ENCODE measurements around the gene TXNDC2. TPM values are rescaled to one million over a fixed set of nuclear protein-coding genes. Genes with fewer than 3 reads are reported as not detected.

Gene TXNDC2
- total and polyA plus RNA-seq, 10 of the 15 experiments (the other 5 are each of a cell fraction or from before 2014, with no cell fraction given), result 0.04 to 0.07 (median 0.06) TPM; not detected in 7

DNA sequence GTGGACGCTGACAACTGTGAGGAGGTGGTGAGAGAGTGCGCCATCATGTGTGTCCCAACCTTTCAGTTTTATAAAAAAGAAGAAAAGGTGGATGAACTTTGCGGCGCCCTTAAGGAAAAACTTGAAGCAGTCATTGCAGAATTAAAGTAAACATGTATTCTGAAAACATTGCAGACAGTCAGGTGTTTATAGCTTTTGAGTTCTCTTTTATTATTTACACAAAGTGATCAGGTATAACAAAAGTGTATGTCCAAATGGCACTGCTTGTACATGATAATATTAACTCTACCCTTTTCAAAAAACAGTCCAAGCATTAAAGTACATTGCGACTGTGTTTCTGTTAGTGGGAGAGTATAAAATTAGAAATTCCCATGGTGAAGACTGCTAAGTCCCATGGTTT, 2.2 kb downstream of the TXNDC2 start:
- no TSS peak for BruUV-seq (replicated peaks)
- H3K4me2 ChIP-seq (ENCODE audit: control insufficient read depth, insufficient read depth), result no peak overlapping the region
- no peak overlapping the region for H3K27ac ChIP-seq (ENCODE audit: control insufficient read depth, insufficient read depth)
- no peaks in the 10 kb centered on the region for H3K79me2 ChIP-seq (ENCODE audit: control insufficient read depth, insufficient read depth, low read length)
- ATAC-seq (no peak), DNase-seq (ENCODE audit: low read depth, low spot score) (no peak), FAIRE-seq (no peak)
- H3K27me3 ChIP-seq (replicated peaks in 1 of 2; ENCODE audit: control insufficient read depth in 2 of 2, insufficient read depth in 2 of 2, low read length in 1 of 2), result no peaks in the 10 kb centered on the region
- in situ Hi-C loops (cut with MboI), result no loop called here
- no peaks in the 10 kb centered on the region for H3K36me3 ChIP-seq (ENCODE audit: control insufficient read depth in 2 of 2, insufficient read depth in 2 of 2, low read length in 1 of 2)
- no peak overlapping the region for H2AFZ ChIP-seq (ENCODE audit: control insufficient read depth, low read depth, low read length)
- intact Hi-C loops (cut with micrococcal nuclease; ENCODE audit: unreplicated experiment), result no loop called here
- no peak overlapping the region for H3K9ac ChIP-seq (ENCODE audit: control insufficient read depth, insufficient read depth, low read length)
- SMC1A ChIA-PET (ENCODE audit: uncharacterized antibody, unreplicated experiment), result no interaction called here
- no peaks in the 10 kb centered on the region for H3K4me1 ChIP-seq (ENCODE audit: control insufficient read depth, insufficient read depth, low read length)
- no peak overlapping the region for H3K4me3 ChIP-seq
- no peaks in the 10 kb centered on the region for H3K9me3 ChIP-seq (replicated peaks; ENCODE audit: control insufficient read depth, insufficient read depth, low read length)
- CTCF ChIA-PET, result no interaction called here
- no peaks in the 10 kb centered on the region for H4K20me1 ChIP-seq (ENCODE audit: control insufficient read depth, insufficient read depth)
- POLR2A ChIA-PET, result no interaction called here
- RAD21 ChIA-PET (ENCODE audit: unreplicated experiment), result no interaction called here
- 77% methylated on average over 5 of the region's 5 CpGs for WGBS (ENCODE audit: insufficient coverage, insufficient replicate concordance, low lambda C conversion rate, missing lambda C conversion rate)
- TF ChIP-seq, protein P1, sequence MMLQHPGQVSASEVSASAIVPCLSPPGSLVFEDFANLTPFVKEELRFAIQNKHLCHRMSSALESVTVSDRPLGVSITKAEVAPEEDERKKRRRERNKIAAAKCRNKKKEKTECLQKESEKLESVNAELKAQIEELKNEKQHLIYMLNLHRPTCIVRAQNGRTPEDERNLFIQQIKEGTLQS (IDR thresholded peaks at IDR 0.05; ENCODE audit: borderline replicate concordance, extremely low read depth, low read depth, low read length), result no peak
- TF ChIP-seq ETV6 (conservative IDR thresholded peaks at IDR 0.05 in 1 of 2, IDR thresholded peaks at IDR 0.05 in 1 of 2; ENCODE audit: borderline replicate concordance in 1 of 2, low read depth in 1 of 2), result no peak
- no peak for TF ChIP-seq EP300 (IDR thresholded peaks at IDR 0.05; ENCODE audit: borderline replicate concordance in 1 of 2, control insufficient read depth in 1 of 2, low read depth in 2 of 2, low read length in 2 of 2)
- TF ChIP-seq CHD1 (IDR thresholded peaks at IDR 0.05; ENCODE audit: low read depth, low read length), result no peak
- TF ChIP-seq, protein P2, sequence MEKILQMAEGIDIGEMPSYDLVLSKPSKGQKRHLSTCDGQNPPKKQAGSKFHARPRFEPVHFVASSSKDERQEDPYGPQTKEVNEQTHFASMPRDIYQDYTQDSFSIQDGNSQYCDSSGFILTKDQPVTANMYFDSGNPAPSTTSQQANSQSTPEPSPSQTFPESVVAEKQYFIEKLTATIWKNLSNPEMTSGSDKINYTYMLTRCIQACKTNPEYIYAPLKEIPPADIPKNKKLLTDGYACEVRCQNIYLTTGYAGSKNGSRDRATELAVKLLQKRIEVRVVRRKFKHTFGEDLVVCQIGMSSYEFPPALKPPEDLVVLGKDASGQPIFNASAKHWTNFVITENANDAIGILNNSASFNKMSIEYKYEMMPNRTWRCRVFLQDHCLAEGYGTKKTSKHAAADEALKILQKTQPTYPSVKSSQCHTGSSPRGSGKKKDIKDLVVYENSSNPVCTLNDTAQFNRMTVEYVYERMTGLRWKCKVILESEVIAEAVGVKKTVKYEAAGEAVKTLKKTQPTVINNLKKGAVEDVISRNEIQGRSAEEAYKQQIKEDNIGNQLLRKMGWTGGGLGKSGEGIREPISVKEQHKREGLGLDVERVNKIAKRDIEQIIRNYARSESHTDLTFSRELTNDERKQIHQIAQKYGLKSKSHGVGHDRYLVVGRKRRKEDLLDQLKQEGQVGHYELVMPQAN (conservative IDR thresholded peaks at IDR 0.05), result no peak
- no peak for TF ChIP-seq LARP7 (IDR thresholded peaks at IDR 0.05)
- no peak for TF ChIP-seq ZNF274 (IDR thresholded peaks at IDR 0.05; ENCODE audit: insufficient read depth, insufficient read length)
- TF ChIP-seq, protein P3, sequence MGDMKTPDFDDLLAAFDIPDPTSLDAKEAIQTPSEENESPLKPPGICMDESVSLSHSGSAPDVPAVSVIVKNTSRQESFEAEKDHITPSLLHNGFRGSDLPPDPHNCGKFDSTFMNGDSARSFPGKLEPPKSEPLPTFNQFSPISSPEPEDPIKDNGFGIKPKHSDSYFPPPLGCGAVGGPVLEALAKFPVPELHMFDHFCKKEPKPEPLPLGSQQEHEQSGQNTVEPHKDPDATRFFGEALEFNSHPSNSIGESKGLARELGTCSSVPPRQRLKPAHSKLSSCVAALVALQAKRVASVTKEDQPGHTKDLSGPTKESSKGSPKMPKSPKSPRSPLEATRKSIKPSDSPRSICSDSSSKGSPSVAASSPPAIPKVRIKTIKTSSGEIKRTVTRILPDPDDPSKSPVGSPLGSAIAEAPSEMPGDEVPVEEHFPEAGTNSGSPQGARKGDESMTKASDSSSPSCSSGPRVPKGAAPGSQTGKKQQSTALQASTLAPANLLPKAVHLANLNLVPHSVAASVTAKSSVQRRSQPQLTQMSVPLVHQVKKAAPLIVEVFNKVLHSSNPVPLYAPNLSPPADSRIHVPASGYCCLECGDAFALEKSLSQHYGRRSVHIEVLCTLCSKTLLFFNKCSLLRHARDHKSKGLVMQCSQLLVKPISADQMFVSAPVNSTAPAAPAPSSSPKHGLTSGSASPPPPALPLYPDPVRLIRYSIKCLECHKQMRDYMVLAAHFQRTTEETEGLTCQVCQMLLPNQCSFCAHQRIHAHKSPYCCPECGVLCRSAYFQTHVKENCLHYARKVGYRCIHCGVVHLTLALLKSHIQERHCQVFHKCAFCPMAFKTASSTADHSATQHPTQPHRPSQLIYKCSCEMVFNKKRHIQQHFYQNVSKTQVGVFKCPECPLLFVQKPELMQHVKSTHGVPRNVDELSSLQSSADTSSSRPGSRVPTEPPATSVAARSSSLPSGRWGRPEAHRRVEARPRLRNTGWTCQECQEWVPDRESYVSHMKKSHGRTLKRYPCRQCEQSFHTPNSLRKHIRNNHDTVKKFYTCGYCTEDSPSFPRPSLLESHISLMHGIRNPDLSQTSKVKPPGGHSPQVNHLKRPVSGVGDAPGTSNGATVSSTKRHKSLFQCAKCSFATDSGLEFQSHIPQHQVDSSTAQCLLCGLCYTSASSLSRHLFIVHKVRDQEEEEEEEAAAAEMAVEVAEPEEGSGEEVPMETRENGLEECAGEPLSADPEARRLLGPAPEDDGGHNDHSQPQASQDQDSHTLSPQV (IDR thresholded peaks at IDR 0.05), result no peak
- no peak for TF ChIP-seq POLR2A (IDR thresholded peaks at IDR 0.05; ENCODE audit: low read depth, low read length)
- TF ChIP-seq ZNF622 (IDR thresholded peaks at IDR 0.05), result no peak
- TF ChIP-seq EGR1 (IDR thresholded peaks at IDR 0.05; ENCODE audit: borderline replicate concordance in 1 of 2, low read depth in 2 of 2, low read length in 2 of 2), result no peak
- no peak for TF ChIP-seq NFXL1 (IDR thresholded peaks at IDR 0.05; ENCODE audit: borderline replicate concordance)
- TF ChIP-seq, protein P4, sequence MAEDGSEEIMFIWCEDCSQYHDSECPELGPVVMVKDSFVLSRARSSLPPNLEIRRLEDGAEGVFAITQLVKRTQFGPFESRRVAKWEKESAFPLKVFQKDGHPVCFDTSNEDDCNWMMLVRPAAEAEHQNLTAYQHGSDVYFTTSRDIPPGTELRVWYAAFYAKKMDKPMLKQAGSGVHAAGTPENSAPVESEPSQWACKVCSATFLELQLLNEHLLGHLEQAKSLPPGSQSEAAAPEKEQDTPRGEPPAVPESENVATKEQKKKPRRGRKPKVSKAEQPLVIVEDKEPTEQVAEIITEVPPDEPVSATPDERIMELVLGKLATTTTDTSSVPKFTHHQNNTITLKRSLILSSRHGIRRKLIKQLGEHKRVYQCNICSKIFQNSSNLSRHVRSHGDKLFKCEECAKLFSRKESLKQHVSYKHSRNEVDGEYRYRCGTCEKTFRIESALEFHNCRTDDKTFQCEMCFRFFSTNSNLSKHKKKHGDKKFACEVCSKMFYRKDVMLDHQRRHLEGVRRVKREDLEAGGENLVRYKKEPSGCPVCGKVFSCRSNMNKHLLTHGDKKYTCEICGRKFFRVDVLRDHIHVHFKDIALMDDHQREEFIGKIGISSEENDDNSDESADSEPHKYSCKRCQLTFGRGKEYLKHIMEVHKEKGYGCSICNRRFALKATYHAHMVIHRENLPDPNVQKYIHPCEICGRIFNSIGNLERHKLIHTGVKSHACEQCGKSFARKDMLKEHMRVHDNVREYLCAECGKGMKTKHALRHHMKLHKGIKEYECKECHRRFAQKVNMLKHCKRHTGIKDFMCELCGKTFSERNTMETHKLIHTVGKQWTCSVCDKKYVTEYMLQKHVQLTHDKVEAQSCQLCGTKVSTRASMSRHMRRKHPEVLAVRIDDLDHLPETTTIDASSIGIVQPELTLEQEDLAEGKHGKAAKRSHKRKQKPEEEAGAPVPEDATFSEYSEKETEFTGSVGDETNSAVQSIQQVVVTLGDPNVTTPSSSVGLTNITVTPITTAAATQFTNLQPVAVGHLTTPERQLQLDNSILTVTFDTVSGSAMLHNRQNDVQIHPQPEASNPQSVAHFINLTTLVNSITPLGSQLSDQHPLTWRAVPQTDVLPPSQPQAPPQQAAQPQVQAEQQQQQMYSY (CRISPR knock-in tag; IDR thresholded peaks at IDR 0.05), result no peak
- TF ChIP-seq FOS (IDR thresholded peaks at IDR 0.05; ENCODE audit: borderline replicate concordance, extremely low read depth, insufficient read length), result no peak
